ENCODE data around the gene CATSPERB.
"Not testable (repeated sequence)": the region's sequence is repeated elsewhere in the genome, so short reads cannot be mapped to it uniquely, and the experiment has no call there.

Gene CATSPERB

DNA sequence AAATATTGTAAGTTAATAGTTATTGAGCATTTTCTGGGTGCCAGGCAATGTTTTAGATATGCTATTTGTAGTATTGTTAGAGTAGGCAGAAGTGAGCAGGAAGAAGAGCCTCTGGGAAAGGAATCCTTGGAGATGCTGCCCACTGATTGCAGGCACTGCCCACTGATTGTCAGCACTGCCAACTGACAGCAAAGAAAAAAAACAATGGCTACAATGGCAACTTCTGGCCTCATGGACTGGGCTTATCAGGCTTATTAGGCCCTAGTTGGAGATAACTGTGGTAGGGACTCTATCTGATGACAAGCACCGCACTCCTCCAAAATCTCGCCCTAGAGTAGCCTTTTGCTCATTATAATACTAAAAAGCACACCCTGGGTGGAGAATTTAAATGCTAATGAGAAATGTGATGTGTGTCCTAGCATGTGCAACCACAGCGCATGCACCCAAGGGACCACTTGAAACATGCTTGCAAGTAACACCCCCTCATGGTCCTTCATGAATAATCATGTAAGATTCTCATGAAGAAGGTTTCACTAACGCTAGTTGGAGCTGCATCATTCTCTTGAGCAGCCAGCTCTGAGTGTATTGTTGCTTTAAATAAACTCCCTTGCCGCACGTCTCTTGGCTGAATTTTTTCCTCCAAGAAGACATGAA is 118.3 kb downstream of the CATSPERB start:
- ChIA-PET CTCF (no interaction called here), POLR2A (no interaction called here)
- no peak for DNase-seq (ENCODE audit: extremely low spot score)
- TF ChIP-seq FOXK2 (IDR thresholded peaks at IDR 0.05) = no peak
- no peak for TF ChIP-seq FOXM1 (IDR thresholded peaks at IDR 0.05; ENCODE audit: borderline replicate concordance)
- TF ChIP-seq, protein P1, sequence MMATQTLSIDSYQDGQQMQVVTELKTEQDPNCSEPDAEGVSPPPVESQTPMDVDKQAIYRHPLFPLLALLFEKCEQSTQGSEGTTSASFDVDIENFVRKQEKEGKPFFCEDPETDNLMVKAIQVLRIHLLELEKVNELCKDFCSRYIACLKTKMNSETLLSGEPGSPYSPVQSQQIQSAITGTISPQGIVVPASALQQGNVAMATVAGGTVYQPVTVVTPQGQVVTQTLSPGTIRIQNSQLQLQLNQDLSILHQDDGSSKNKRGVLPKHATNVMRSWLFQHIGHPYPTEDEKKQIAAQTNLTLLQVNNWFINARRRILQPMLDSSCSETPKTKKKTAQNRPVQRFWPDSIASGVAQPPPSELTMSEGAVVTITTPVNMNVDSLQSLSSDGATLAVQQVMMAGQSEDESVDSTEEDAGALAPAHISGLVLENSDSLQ (IDR thresholded peaks at IDR 0.05) = no peak
- TF ChIP-seq FOXA1 (IDR thresholded peaks at IDR 0.05) = no peak
- no peak for TF ChIP-seq CTBP1 (IDR thresholded peaks at IDR 0.05; ENCODE audit: borderline replicate concordance)
- TF ChIP-seq BHLHE40 (IDR thresholded peaks at IDR 0.05; ENCODE audit: borderline replicate concordance) = no peak
- no peak for TF ChIP-seq L3MBTL2 (conservative IDR thresholded peaks at IDR 0.05)
- TF ChIP-seq NFRKB (IDR thresholded peaks at IDR 0.05) = no peak

DNA sequence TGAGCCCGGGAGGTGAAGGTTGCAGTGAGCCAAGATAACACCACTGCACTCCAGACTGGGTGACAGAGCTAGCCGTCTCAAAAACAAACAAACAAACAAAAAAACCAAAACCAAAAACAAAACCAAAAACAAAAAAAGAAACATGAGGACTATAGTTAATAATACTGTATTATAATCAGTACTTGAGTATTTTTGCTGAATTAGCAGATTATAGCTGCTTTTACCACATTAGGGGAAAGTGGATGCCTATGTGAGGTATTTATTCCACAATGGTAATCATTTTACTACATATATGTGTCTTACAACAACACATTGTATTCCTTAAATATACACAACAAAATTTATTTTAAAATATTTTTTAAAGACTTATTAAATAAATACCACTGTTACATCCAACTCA is 120.4 kb downstream of the CATSPERB start:
- CTCF ChIA-PET = interaction anchor here (0.6 kb wide), 1 partner anchor 294 kb away, joined by 3 read pairs; no protein-coding TSS in a partner anchor
- no peak for TF ChIP-seq ARNT (IDR thresholded peaks at IDR 0.05)
- no peak for DNase-seq (ENCODE audit: extremely low spot score)
- POLR2A ChIA-PET = no interaction called here

DNA sequence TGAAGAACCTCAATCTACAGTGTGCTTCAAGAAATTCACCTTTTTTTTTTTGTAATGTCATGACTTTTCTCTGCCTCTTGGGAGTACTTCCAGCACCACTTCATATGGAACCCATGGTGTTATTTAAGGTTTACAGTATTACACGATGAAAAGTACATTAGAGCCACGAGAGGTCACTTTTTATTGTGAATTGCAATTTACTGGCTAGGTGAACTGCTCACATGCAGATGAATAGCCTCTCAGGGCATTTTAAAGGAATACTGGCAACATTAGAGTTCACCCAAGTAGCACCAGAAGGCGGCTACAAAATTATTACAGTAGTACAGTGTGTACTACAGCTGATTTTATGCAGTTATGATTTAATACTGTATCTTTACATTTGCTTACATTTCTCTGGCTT is 122.7 kb downstream of the CATSPERB start:
- DNase-seq (ENCODE audit: extremely low spot score) = no peak
- ChIA-PET CTCF (no interaction called here), POLR2A (no interaction called here)
- no peak for TF ChIP-seq BHLHE40 (IDR thresholded peaks at IDR 0.05; ENCODE audit: borderline replicate concordance)
- TF ChIP-seq NFRKB (IDR thresholded peaks at IDR 0.05) = no peak
- no peak for TF ChIP-seq CTBP1 (IDR thresholded peaks at IDR 0.05; ENCODE audit: borderline replicate concordance)
- no peak for TF ChIP-seq ARNT (IDR thresholded peaks at IDR 0.05)
- no peak for TF ChIP-seq SP1 (IDR thresholded peaks at IDR 0.05)
- TF ChIP-seq FOXA1 (IDR thresholded peaks at IDR 0.05) = no peak
- TF ChIP-seq L3MBTL2 (conservative IDR thresholded peaks at IDR 0.05) = no peak
- TF ChIP-seq HDGF (IDR thresholded peaks at IDR 0.05; ENCODE audit: borderline replicate concordance) = no peak
- TF ChIP-seq TARDBP (IDR thresholded peaks at IDR 0.05) = no peak
- TF ChIP-seq SUZ12 (IDR thresholded peaks at IDR 0.05) = no peak
- TF ChIP-seq, protein P1 (IDR thresholded peaks at IDR 0.05) = no peak
- TF ChIP-seq FOXK2 (IDR thresholded peaks at IDR 0.05) = no peak
- no peak for TF ChIP-seq ELF4 (IDR thresholded peaks at IDR 0.05)
- TF ChIP-seq ZNF384 (IDR thresholded peaks at IDR 0.05) = no peak
- no peak for TF ChIP-seq FOXM1 (IDR thresholded peaks at IDR 0.05; ENCODE audit: borderline replicate concordance)
- no peak for TF ChIP-seq LEF1 (IDR thresholded peaks at IDR 0.05; ENCODE audit: borderline replicate concordance)

DNA sequence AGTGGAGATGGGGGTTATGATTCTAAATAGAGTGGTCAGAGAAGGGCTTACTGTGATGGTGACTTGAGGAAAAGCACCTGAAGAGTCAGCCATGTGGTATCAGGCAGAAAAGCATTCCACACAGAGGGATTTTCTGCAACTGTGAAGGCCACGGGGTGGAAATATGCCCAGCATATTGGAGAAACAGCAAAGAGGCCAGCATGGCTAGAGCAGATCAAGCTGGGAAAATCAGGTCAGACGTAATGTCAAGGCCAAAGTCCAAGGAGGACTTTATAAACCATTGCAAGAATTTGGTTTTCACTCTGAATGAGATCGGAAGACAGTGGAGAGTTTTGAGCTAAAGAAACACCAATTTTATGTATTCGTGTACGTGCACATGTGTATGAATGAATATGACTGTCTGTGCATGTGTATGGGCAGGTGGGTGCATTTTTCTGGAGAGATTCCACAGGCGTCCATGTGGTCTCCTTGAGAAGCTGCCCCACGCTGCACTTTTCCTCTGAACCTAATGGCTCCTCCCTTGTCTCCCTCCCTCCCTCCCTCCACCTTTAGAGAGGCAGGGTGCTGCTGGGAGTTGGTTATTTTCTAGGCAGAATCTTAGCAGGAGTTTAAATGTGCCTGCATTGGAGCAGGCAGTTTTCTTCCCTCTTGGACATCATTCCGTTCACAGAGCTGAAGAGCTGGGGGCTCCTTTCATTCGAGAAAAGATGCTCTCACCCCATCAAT is 124.4 kb downstream of the CATSPERB start:
- ChIA-PET POLR2A (no interaction called here), CTCF (no interaction called here)
- no peak for DNase-seq (ENCODE audit: extremely low spot score)
- TF ChIP-seq FOXM1 (IDR thresholded peaks at IDR 0.05; ENCODE audit: borderline replicate concordance) = no peak
- TF ChIP-seq, protein P1 (IDR thresholded peaks at IDR 0.05) = no peak
- TF ChIP-seq CTBP1 (IDR thresholded peaks at IDR 0.05; ENCODE audit: borderline replicate concordance) = no peak
- TF ChIP-seq TARDBP (IDR thresholded peaks at IDR 0.05) = no peak
- no peak for TF ChIP-seq SUZ12 (IDR thresholded peaks at IDR 0.05)
- TF ChIP-seq ZNF384 (IDR thresholded peaks at IDR 0.05) = no peak
- TF ChIP-seq L3MBTL2 (conservative IDR thresholded peaks at IDR 0.05) = no peak
- no peak for TF ChIP-seq LEF1 (IDR thresholded peaks at IDR 0.05; ENCODE audit: borderline replicate concordance)
- no peak for TF ChIP-seq FOXA1 (IDR thresholded peaks at IDR 0.05)
- TF ChIP-seq ELF4 (IDR thresholded peaks at IDR 0.05) = no peak
- TF ChIP-seq SP1 (IDR thresholded peaks at IDR 0.05) = no peak
- no peak for TF ChIP-seq HDGF (IDR thresholded peaks at IDR 0.05; ENCODE audit: borderline replicate concordance)
- no peak for TF ChIP-seq FOXK2 (IDR thresholded peaks at IDR 0.05)
- no peak for TF ChIP-seq NFRKB (IDR thresholded peaks at IDR 0.05)
- TF ChIP-seq ARNT (IDR thresholded peaks at IDR 0.05) = no peak
- no peak for TF ChIP-seq BHLHE40 (IDR thresholded peaks at IDR 0.05; ENCODE audit: borderline replicate concordance)

DNA sequence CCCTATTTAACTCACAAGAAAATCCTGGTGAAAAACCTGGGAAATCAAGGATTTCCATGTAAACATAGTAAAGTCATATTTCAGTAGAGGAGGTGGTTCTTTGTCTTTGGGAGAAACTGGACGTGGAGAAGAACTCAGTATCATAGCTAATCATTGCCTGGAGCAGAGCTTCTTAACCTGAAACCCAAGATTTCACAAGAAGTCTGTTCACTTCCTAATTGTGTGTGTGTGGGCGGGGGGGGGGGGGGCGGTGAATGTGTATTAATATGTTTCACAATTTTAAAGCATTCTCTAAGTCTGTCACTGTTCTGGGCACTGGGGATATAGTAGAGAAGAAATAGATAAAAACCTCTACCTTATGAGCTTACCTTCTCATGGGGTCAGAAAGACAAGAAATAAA is 125.0 kb downstream of the CATSPERB start:
- CTCF ChIA-PET = no interaction called here
- no peak for DNase-seq (ENCODE audit: extremely low spot score)
- TF ChIP-seq FOXM1 (IDR thresholded peaks at IDR 0.05; ENCODE audit: borderline replicate concordance) = no peak
- TF ChIP-seq FOXK2 (IDR thresholded peaks at IDR 0.05) = no peak
- TF ChIP-seq ARNT (IDR thresholded peaks at IDR 0.05) = no peak
- TF ChIP-seq NFRKB (IDR thresholded peaks at IDR 0.05) = no peak
- no peak for TF ChIP-seq SP1 (IDR thresholded peaks at IDR 0.05)
- no peak for TF ChIP-seq LEF1 (IDR thresholded peaks at IDR 0.05; ENCODE audit: borderline replicate concordance)
- no peak for TF ChIP-seq FOXA1 (IDR thresholded peaks at IDR 0.05)
- no peak for TF ChIP-seq SUZ12 (IDR thresholded peaks at IDR 0.05)
- TF ChIP-seq ELF4 (IDR thresholded peaks at IDR 0.05) = no peak
- TF ChIP-seq CTBP1 (IDR thresholded peaks at IDR 0.05; ENCODE audit: borderline replicate concordance) = no peak
- POLR2A ChIA-PET = no interaction called here

DNA sequence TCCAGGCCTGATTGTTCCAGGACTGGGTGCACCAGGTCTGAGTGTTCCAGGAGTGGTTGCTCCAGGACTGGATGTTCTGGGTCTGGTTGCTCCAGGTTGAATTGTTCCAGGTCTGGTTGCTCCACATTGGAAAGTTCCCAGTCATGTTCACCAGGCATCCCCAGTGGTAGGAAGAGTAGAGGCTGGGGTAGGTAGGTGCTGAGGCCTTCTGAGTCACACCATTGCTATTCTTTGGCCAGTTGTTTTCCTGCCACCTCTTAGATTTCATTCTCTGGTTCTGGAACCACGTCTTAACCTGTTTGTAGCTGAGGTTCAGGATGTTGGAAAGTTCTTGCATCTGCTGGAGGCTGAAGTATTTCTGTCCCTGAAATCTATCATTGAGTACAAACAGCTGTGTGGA is 127.3 kb downstream of the CATSPERB start:
- DNase-seq (ENCODE audit: extremely low spot score); POLR2A ChIA-PET: not testable (repeated sequence)
- CTCF ChIA-PET = interaction anchor here (0.5 kb wide), 1 partner anchor 1573 kb away, joined by 3 read pairs; no protein-coding TSS in a partner anchor

All from HEK293T (cell line).